Stimulated activated CD4-positive, alpha-beta T cell treated with anti-CD3 and anti-CD28 coated beads, TNF-alpha, amount 100 ng/mL, for 1 hour (primary cell): ENCODE measurements around the gene PHLPP1.

Source experiments
- DNase-seq, 3 donors: peaks; one replicate each; pipeline ENCODE4 v3.0.0-alpha.2; 2020; ENCODE audit warnings: low read depth in 3 of 3, low spot score in 1 of 3

Gene PHLPP1

GRCh38 chr18:62771494-62772270, 56.3 kb downstream of the PHLPP1 start:
- no peak for DNase-seq

GRCh38 chr18:62772860-62773584, 57.7 kb downstream of the PHLPP1 start:
- no peak for DNase-seq

- DNase-seq = no peak
Measured at GRCh38 chr18:62773691-62774090, 58.4 kb downstream of the PHLPP1 start.

GRCh38 chr18:62776024-62776570, 60.8 kb downstream of the PHLPP1 start:
- DNase-seq = no peak

- DNase-seq = no peak
Measured at GRCh38 chr18:62777814-62778213, 62.5 kb downstream of the PHLPP1 start.

GRCh38 chr18:62778976-62779869, 63.9 kb downstream of the PHLPP1 start:
- DNase-seq = no peak

GRCh38 chr18:62781262-62781661, 65.9 kb downstream of the PHLPP1 start:
- DNase-seq = no peak

GRCh38 chr18:62781893-62782292, 66.6 kb downstream of the PHLPP1 start:
- no peak for DNase-seq

- DNase-seq = no peak
Measured at GRCh38 chr18:62784338-62784965, 69.1 kb downstream of the PHLPP1 start.

- no peak for DNase-seq
Measured at GRCh38 chr18:62784966-62785413, 69.6 kb downstream of the PHLPP1 start.

- DNase-seq = no peak
Measured at GRCh38 chr18:62786689-62787088, 71.3 kb downstream of the PHLPP1 start.

GRCh38 chr18:62788111-62788510, 72.8 kb downstream of the PHLPP1 start:
- no peak for DNase-seq

- DNase-seq = no peak
Measured at GRCh38 chr18:62788876-62789275, 73.5 kb downstream of the PHLPP1 start.

GRCh38 chr18:62790871-62791772, 75.8 kb downstream of the PHLPP1 start:
- no peak for DNase-seq

GRCh38 chr18:62792016-62792415, 76.7 kb downstream of the PHLPP1 start:
- no peak for DNase-seq

GRCh38 chr18:62795813-62796212, 80.5 kb downstream of the PHLPP1 start:
- no peak for DNase-seq

- DNase-seq = no peak
Measured at GRCh38 chr18:62796216-62796621, 80.9 kb downstream of the PHLPP1 start.

- no peak for DNase-seq
Measured at GRCh38 chr18:62797329-62797728, 82.0 kb downstream of the PHLPP1 start.

- no peak for DNase-seq
Measured at GRCh38 chr18:62799977-62800376, 84.6 kb downstream of the PHLPP1 start.

GRCh38 chr18:62802523-62802922, 87.2 kb downstream of the PHLPP1 start:
- DNase-seq = no peak
